Panc1 (cell line): ENCODE measurements around the gene OR51V1. TPM values are rescaled to one million over a fixed set of nuclear protein-coding genes. Genes with fewer than 3 reads are reported as not detected.

ENCODE experiments used
- ATAC-seq: fragments of 200-7000 bp; cut with Tn5 transposase; 2 replicates; pipeline ENCODE4 v1.9.1; 2020; ENCODE audit warnings: mild to moderate bottlenecking, moderate library complexity
- BruUV-seq: library from RNA; stranded (reverse); fragments of 400-500 nt; replicated peaks from 2 replicates; lab custom pipeline; 2021; lab: Mats Ljungman, UMichigan
- CTCF ChIA-PET: fragments of 300-600 bp; sonication (Branson Sonifier 250); formaldehyde crosslinking; loops from one replicate; lab custom pipeline; 2022; ENCODE audit warnings: antibody characterized with exemption; lab: Charles Lee
- POLR2A ChIA-PET: fragments of 300-600 bp; sonication (Branson Sonifier 250); formaldehyde crosslinking; loops from one replicate; lab custom pipeline; 2022; ENCODE audit warnings: antibody characterized with exemption; lab: Charles Lee
- DNase-seq: peaks from one replicate; pipeline ENCODE4 v3.0.0-alpha.2; 2010; ENCODE audit warnings: low read depth, low spot score
- H3K27ac ChIP-seq: 2 replicates; pipeline ENCODE4 v1.5.1; 2011; ENCODE audit warnings: mild to moderate bottlenecking, low read length, inconsistent platforms
- H3K27me3 ChIP-seq: fragments of 200-500 bp; sonication (Bioruptor generic); 2 replicates; pipeline ENCODE4 v1.6.0; 2014; ENCODE audit warnings: low read length, inconsistent platforms; ENCODE audit not compliant: control insufficient read depth, insufficient read depth
- H3K36me3 ChIP-seq: fragments of 200-500 bp; sonication (Bioruptor generic); 2 replicates; pipeline ENCODE4 v1.5.1; 2014; ENCODE audit warnings: inconsistent platforms, mild to moderate bottlenecking, low read length, moderate library complexity; ENCODE audit not compliant: control insufficient read depth, insufficient read depth
- H3K4me1 ChIP-seq: 2 replicates; pipeline ENCODE4 v1.5.1; 2011; ENCODE audit warnings: inconsistent platforms, mild to moderate bottlenecking, low read length, moderate library complexity; ENCODE audit not compliant: control insufficient read depth, insufficient read depth
- H3K4me3 ChIP-seq, 2 experiments: 2 replicates each; pipeline ENCODE4 v1.5.1; 2011 to 2012; ENCODE audit warnings: low read depth in 2 of 2, low read length in 2 of 2, mild to moderate bottlenecking in 2 of 2, inconsistent platforms in 1 of 2, moderate library complexity in 1 of 2
- H3K9me3 ChIP-seq: fragments of 200-500 bp; sonication (Bioruptor generic); 2 replicates; pipeline ENCODE4 v1.5.1; 2014; ENCODE audit warnings: low read depth, mild to moderate bottlenecking, inconsistent platforms, low read length, moderate library complexity; ENCODE audit not compliant: control insufficient read depth, insufficient read depth
- POLR2AphosphoS5 ChIP-seq: IDR thresholded peaks from 2 replicates; pipeline ENCODE4 v1.6.1; 2012; ENCODE audit warnings: mild to moderate bottlenecking, low read depth, low read length, moderate library complexity
- SIN3A ChIP-seq: IDR thresholded peaks from 2 replicates; pipeline ENCODE4 v1.6.1; 2012; ENCODE audit warnings: low read depth, mild to moderate bottlenecking, low read length, moderate library complexity, borderline replicate concordance; ENCODE audit not compliant: insufficient read depth
- TCF7L2 ChIP-seq: IDR thresholded peaks from 2 replicates; pipeline ENCODE4 v1.6.1; 2011; ENCODE audit warnings: mild to moderate bottlenecking, low read depth, low read length, inconsistent platforms
- in situ Hi-C: cut with HindIII; loops from 2 replicates; pipeline ENCODE4 v1.10.0; 2016; ENCODE audit warnings: low sequenced_read_pairs, low pct_unique_long_range_greater_than_20kb
- intact Hi-C: fragments of 100-400 bp; cut with micrococcal nuclease; formaldehyde crosslinking; loops from one replicate; pipeline ENCODE4 v1.10.0; 2022; ENCODE audit not compliant: unreplicated experiment
- total RNA-seq: library from RNA; stranded (reverse); gene quantifications from one replicate; pipeline ENCODE4 v1.2.1, GENCODE V29; 2021; ENCODE audit not compliant: unreplicated experiment
- TF ChIP-seq, protein P1 (sequence below), 2 experiments: IDR thresholded peaks; 2 replicates each; pipeline ENCODE4 v1.6.1; 2011 to 2012; ENCODE audit warnings: low read depth in 2 of 2, control low read depth in 1 of 2, low read length in 1 of 2, mild to moderate bottlenecking in 1 of 2, moderate library complexity in 1 of 2; ENCODE audit not compliant: insufficient read depth in 1 of 2
- TF ChIP-seq, protein P2 (sequence below): fragments of 450-650 bp; IDR thresholded peaks from 2 replicates; pipeline ENCODE4 v1.5.1; 2017; ENCODE audit warnings: mild to moderate bottlenecking

The OR51V1 gene
- total RNA-seq, 1 experiment from 2014 or later: not detected

GRCh38 chr11:5240056-5240455 is 39.6 kb upstream of the OR51V1 start:
- intact Hi-C loops: no loop called here
- no peak for ATAC-seq
- H3K27me3 ChIP-seq: peaks cover 4% of the 10 kb centered on the region; the same call in 1 of the 2 replicates

DNA sequence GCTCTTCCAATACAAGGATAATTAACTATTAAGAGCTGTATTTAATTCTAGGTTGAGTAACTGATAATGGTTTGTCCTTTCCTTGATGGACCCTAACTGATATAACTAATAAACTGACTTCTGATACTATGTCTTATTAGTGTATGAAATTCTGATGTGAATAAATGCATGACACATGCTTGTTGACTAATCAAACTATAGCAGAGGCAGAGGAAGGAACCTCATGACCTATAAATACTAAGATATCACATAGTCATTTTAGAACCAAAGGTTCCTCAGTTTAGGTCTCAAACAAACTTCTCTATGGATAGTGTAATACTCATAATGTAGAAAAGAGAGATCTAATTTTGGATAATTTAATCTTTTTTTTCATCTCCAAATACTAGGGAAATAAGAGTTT is 38.6 kb upstream of the OR51V1 start:
- in situ Hi-C loops: no loop called here
- ATAC-seq: no peak
- ChIA-PET CTCF (no interaction called here), POLR2A (no interaction called here)
- H3K4me3 ChIP-seq: no peak overlapping the region
- BruUV-seq: no TSS peak
- no peak for DNase-seq
- no peak for TF ChIP-seq TCF7L2
- TF ChIP-seq, protein P1, sequence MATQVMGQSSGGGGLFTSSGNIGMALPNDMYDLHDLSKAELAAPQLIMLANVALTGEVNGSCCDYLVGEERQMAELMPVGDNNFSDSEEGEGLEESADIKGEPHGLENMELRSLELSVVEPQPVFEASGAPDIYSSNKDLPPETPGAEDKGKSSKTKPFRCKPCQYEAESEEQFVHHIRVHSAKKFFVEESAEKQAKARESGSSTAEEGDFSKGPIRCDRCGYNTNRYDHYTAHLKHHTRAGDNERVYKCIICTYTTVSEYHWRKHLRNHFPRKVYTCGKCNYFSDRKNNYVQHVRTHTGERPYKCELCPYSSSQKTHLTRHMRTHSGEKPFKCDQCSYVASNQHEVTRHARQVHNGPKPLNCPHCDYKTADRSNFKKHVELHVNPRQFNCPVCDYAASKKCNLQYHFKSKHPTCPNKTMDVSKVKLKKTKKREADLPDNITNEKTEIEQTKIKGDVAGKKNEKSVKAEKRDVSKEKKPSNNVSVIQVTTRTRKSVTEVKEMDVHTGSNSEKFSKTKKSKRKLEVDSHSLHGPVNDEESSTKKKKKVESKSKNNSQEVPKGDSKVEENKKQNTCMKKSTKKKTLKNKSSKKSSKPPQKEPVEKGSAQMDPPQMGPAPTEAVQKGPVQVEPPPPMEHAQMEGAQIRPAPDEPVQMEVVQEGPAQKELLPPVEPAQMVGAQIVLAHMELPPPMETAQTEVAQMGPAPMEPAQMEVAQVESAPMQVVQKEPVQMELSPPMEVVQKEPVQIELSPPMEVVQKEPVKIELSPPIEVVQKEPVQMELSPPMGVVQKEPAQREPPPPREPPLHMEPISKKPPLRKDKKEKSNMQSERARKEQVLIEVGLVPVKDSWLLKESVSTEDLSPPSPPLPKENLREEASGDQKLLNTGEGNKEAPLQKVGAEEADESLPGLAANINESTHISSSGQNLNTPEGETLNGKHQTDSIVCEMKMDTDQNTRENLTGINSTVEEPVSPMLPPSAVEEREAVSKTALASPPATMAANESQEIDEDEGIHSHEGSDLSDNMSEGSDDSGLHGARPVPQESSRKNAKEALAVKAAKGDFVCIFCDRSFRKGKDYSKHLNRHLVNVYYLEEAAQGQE (IDR thresholded peaks at IDR 0.05; ENCODE audit: insufficient read depth in 1 of 2, low read depth in 2 of 2, low read length in 1 of 2): no peak
- no peak for TF ChIP-seq SIN3A
- TF ChIP-seq POLR2AphosphoS5: no peak
- TF ChIP-seq, protein P2, sequence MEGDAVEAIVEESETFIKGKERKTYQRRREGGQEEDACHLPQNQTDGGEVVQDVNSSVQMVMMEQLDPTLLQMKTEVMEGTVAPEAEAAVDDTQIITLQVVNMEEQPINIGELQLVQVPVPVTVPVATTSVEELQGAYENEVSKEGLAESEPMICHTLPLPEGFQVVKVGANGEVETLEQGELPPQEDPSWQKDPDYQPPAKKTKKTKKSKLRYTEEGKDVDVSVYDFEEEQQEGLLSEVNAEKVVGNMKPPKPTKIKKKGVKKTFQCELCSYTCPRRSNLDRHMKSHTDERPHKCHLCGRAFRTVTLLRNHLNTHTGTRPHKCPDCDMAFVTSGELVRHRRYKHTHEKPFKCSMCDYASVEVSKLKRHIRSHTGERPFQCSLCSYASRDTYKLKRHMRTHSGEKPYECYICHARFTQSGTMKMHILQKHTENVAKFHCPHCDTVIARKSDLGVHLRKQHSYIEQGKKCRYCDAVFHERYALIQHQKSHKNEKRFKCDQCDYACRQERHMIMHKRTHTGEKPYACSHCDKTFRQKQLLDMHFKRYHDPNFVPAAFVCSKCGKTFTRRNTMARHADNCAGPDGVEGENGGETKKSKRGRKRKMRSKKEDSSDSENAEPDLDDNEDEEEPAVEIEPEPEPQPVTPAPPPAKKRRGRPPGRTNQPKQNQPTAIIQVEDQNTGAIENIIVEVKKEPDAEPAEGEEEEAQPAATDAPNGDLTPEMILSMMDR: no peak
- H3K4me1 ChIP-seq: no peaks in the 10 kb centered on the region
- H3K9me3 ChIP-seq: no peaks in the 10 kb centered on the region
- H3K27ac ChIP-seq: no peak overlapping the region
- H3K27me3 ChIP-seq: peaks cover 2% of the 10 kb centered on the region; the same call in 1 of the 2 replicates
- intact Hi-C loops: no loop called here
- no peaks in the 10 kb centered on the region for H3K36me3 ChIP-seq

More at GRCh38 chr11:5240056-5240455, 39.6 kb upstream of the OR51V1 start:
- TF ChIP-seq POLR2AphosphoS5 (no peak), SIN3A (no peak), TCF7L2 (no peak)
- TF ChIP-seq, protein P2: no peak
- TF ChIP-seq, protein P1 (IDR thresholded peaks at IDR 0.05; ENCODE audit: insufficient read depth in 1 of 2, low read depth in 2 of 2, low read length in 1 of 2): no peak
- no TSS peak for BruUV-seq
- Histone ChIP-seq H3K4me3 (no peak overlapping the region), H3K4me1 (no peaks in the 10 kb centered on the region), H3K36me3 (no peaks in the 10 kb centered on the region), H3K9me3 (no peaks in the 10 kb centered on the region), H3K27ac (no peak overlapping the region)
- ChIA-PET POLR2A (no interaction called here), CTCF (interaction anchor here (0.5 kb wide), 1 partner anchor 333 kb away, joined by 3 read pairs; no protein-coding TSS in a partner anchor)
- in situ Hi-C loops: no loop called here
- no peak for DNase-seq
